Esophagus squamous epithelium (tissue), 5 donors: Measurements from ENCODE around the gene NUP160. TPM values are rescaled to one million over a fixed set of nuclear protein-coding genes. Genes with fewer than 3 reads are reported as not detected.
A peak's percentile ranks its signal among the peaks of the same experiment; 100 is the strongest.
"Not testable (repeated sequence)": the region's sequence is repeated elsewhere in the genome, so short reads cannot be mapped to it uniquely, and the experiment has no call there.

Experiments
- DNase-seq: peaks from one replicate; lab custom pipeline; 2025; lab: John Stamatoyannopoulos, UW
- H3K27ac ChIP-seq, 4 donors: fragments of 200-600 bp; sonication (generic); one replicate each; pipeline ENCODE4 v1.5.1; 2016 to 2019; ENCODE audit warnings: mild to moderate bottlenecking in 1 of 4
- H3K27me3 ChIP-seq, 4 donors: fragments of 200-600 bp; sonication (generic); 1 replicate in 3 of 4; 2 replicates in 1 of 4; pipeline versions ENCODE4 v1.5.1 to v1.6.0; 2017 to 2021; ENCODE audit warnings: antibody characterized with exemption in 1 of 4
- H3K36me3 ChIP-seq, 3 donors: fragments of 200-600 bp; sonication (generic); one replicate each; pipeline ENCODE4 v1.5.1; 2016 to 2019
- H3K4me1 ChIP-seq, 3 donors: fragments of 200-600 bp; sonication (generic); one replicate each; pipeline ENCODE4 v1.5.1; 2017 to 2019
- H3K4me3 ChIP-seq, 4 donors: fragments of 200-600 bp; sonication (generic); 1 replicate in 3 of 4; 2 replicates in 1 of 4; pipeline ENCODE4 v1.5.1; 2016 to 2019; ENCODE audit warnings: mild to moderate bottlenecking in 2 of 4, moderate library complexity in 1 of 4
- H3K9me3 ChIP-seq, 3 donors: fragments of 200-600 bp; sonication (generic); one replicate each; pipeline ENCODE4 v1.5.1; 2016 to 2019
- CTCF ChIP-seq, 6 experiments: fragments of 450-650 bp in 4 of 6; fragments of 200-600 bp in 2 of 6; sonication (generic) in 2 of 6; IDR thresholded peaks; one replicate each; pipeline ENCODE4 v1.5.1; 2016 to 2019; ENCODE audit warnings: antibody characterized with exemption in 6 of 6, mild to moderate bottlenecking in 4 of 6, moderate library complexity in 4 of 6
- POLR2A ChIP-seq, 4 donors: fragments of 450-650 bp; IDR thresholded peaks; one replicate each; pipeline ENCODE4 v1.6.1; 2017; ENCODE audit warnings: antibody characterized with exemption in 4 of 4, mild to moderate bottlenecking in 4 of 4, moderate library complexity in 3 of 4
- WGBS, 2 donors: methylation state at CpG; one replicate each; pipeline ENCODE4 v1.1.5; 2018; 5-methylcytosine and 5-hydroxymethylcytosine counted together
- intact Hi-C: fragments of 100-400 bp; cut with DNase I; formaldehyde crosslinking; loops from one replicate; pipeline ENCODE4 v1.15.0; 2022
- total RNA-seq, 4 donors: library from RNA; depleted of rRNA; stranded (reverse); fragments of >200 nt; gene quantifications; one replicate each; pipeline ENCODE4 v1.1.0, GENCODE V29; 2016
- donor health status: DM: yes; HTN: yes; CAD: no.

NUP160 gene
- total RNA-seq = 10 to 100 TPM; 11.0 to 30.1 (median 20.7) TPM

- Histone ChIP-seq H3K4me1 (peaks cover 0 to 51% (median 12%) of the 10 kb centered on the region in 3 donors), H3K9me3 (no peaks in the 10 kb centered on the region), H3K4me3 (peak within 1 kb of the TSS; percentile 63 to 90 (median 72)), H3K27ac (peak within 1 kb of the TSS; percentile 94 to 98 (median 96)), H3K27me3 (no peaks in the 10 kb centered on the region), H3K36me3 (peaks cover 0 to 36% (median 0%) of the 10 kb centered on the region in 3 donors)
- intact Hi-C loops = no loop called here
- DNase-seq = peak; percentile 34
- WGBS, 2 donors = 0 to 2% methylated on average over 28 to 39 of the region's 66 CpGs
- TF ChIP-seq POLR2A (IDR thresholded peaks at IDR 0.05) = peak in 3 of 4 donors; percentile 64 to 81 (median 77)
- TF ChIP-seq CTCF (IDR thresholded peaks at IDR 0.05) = no peak
These were observed at the start of gene NUP160 for GRCh38 chr11:47847892-47848699. Gene NUP160, minus strand, starts transcription at chr11:47848350. Its CDS starts 32 bp downstream, at chr11:47848318.

GRCh38 chr11:47896199-47896598, 48.0 kb upstream of the NUP160 start:
- intact Hi-C loops = no loop called here
- Histone ChIP-seq H3K4me1 (no peaks in the 10 kb centered on the region), H3K4me3 (no peak overlapping the region), H3K9me3 (no peaks in the 10 kb centered on the region), H3K27me3 (no peaks in the 10 kb centered on the region), H3K27ac (no peak overlapping the region), H3K36me3 (no peaks in the 10 kb centered on the region)
- DNase-seq = no peak
- TF ChIP-seq CTCF (IDR thresholded peaks at IDR 0.05) = no peak
- no peak for TF ChIP-seq POLR2A (IDR thresholded peaks at IDR 0.05)
- WGBS, 2 donors = 94 to 98% methylated on average over 7 of the region's 7 CpGs

GRCh38 chr11:47895035-47895434, 46.9 kb upstream of the NUP160 start:
- TF ChIP-seq CTCF (IDR thresholded peaks at IDR 0.05) = no peak
- no peak for TF ChIP-seq POLR2A (IDR thresholded peaks at IDR 0.05)
- H3K27me3 ChIP-seq = no peaks in the 10 kb centered on the region
- no peaks in the 10 kb centered on the region for H3K9me3 ChIP-seq
- DNase-seq = no peak
- H3K36me3 ChIP-seq = no peaks in the 10 kb centered on the region
- no peak overlapping the region for H3K4me3 ChIP-seq
- H3K4me1 ChIP-seq = peaks cover 0 to 8% (median 0%) of the 10 kb centered on the region in 3 donors
- intact Hi-C loops = no loop called here
- H3K27ac ChIP-seq = no peak overlapping the region
- 75 to 95% methylated on average over 2 of the region's 2 CpGs for WGBS, 2 donors

GRCh38 chr11:47892546-47893276, 44.6 kb upstream of the NUP160 start:
- H3K27ac ChIP-seq, intact Hi-C loops, H3K9me3 ChIP-seq, H3K27me3 ChIP-seq, DNase-seq, H3K4me3 ChIP-seq, H3K36me3 ChIP-seq: not testable (repeated sequence)
- no CpG with 5 or more reads among the region's 57 CpGs for WGBS, 2 donors
- peaks cover 0 to 12% (median 0%) of the 10 kb centered on the region in 3 donors for H3K4me1 ChIP-seq

- 60 to 88% methylated on average over 3 of the region's 3 CpGs for WGBS, 2 donors
- H3K27me3 ChIP-seq = no peaks in the 10 kb centered on the region
- TF ChIP-seq POLR2A (IDR thresholded peaks at IDR 0.05) (no peak), CTCF (IDR thresholded peaks at IDR 0.05) (no peak)
- H3K27ac ChIP-seq = no peak overlapping the region
- DNase-seq = no peak
- intact Hi-C loops = no loop called here
- no peaks in the 10 kb centered on the region for H3K9me3 ChIP-seq
- peaks cover 0 to 12% (median 0%) of the 10 kb centered on the region in 3 donors for H3K4me1 ChIP-seq
- H3K36me3 ChIP-seq = no peaks in the 10 kb centered on the region
- no peak overlapping the region for H3K4me3 ChIP-seq
These were observed 43.7 kb upstream of the NUP160 start for GRCh38 chr11:47891886-47892285.
